Hepatocyte (in vitro differentiated cells): ENCODE measurements around the gene RAB9A. TPM values are rescaled to one million over a fixed set of nuclear protein-coding genes. Genes with fewer than 3 reads are reported as not detected.
"Not testable (repeated sequence)": the region's sequence is repeated elsewhere in the genome, so short reads cannot be mapped to it uniquely, and the experiment has no call there.

Experiments
- DNase-seq: peaks from one replicate; pipeline ENCODE4 v3.0.0-alpha.2; 2016; ENCODE audit warnings: low spot score
- H2AFZ ChIP-seq: fragments of 200-600 bp; sonication (generic); 2 replicates; pipeline ENCODE4 v1.6.0; 2016; ENCODE audit warnings: antibody characterized with exemption, mild to moderate bottlenecking
- H3K27ac ChIP-seq: fragments of 200-600 bp; sonication (generic); 2 replicates; pipeline ENCODE4 v1.5.1; 2016; ENCODE audit warnings: mild to moderate bottlenecking
- H3K27me3 ChIP-seq: fragments of 200-600 bp; sonication (generic); 2 replicates; pipeline ENCODE4 v1.6.1; 2016
- H3K36me3 ChIP-seq: fragments of 200-600 bp; sonication (generic); replicated peaks from 2 replicates; pipeline ENCODE4 v1.5.1; 2016; ENCODE audit warnings: low read depth; ENCODE audit not compliant: insufficient read depth
- H3K4me1 ChIP-seq: fragments of 200-600 bp; sonication (generic); 2 replicates; pipeline ENCODE4 v1.5.1; 2016; ENCODE audit warnings: mild to moderate bottlenecking, moderate library complexity; ENCODE audit not compliant: insufficient read depth
- H3K4me2 ChIP-seq: fragments of 200-600 bp; sonication (generic); 2 replicates; pipeline ENCODE4 v1.6.0; 2016
- H3K4me3 ChIP-seq: fragments of 200-600 bp; sonication (generic); 2 replicates; pipeline ENCODE4 v1.5.1; 2016; ENCODE audit warnings: mild to moderate bottlenecking
- H3K79me2 ChIP-seq: fragments of 200-600 bp; sonication (generic); 2 replicates; pipeline ENCODE4 v1.6.0; 2017; ENCODE audit warnings: mild to moderate bottlenecking
- H3K9me2 ChIP-seq: fragments of 200-600 bp; sonication (generic); replicated peaks from 2 replicates; pipeline ENCODE4 v1.6.0; 2017; ENCODE audit warnings: mild to moderate bottlenecking; ENCODE audit not compliant: insufficient read depth
- H3K9me3 ChIP-seq: fragments of 200-600 bp; sonication (generic); 2 replicates; pipeline ENCODE4 v1.5.1; 2016; ENCODE audit warnings: low read depth, mild to moderate bottlenecking
- H4K20me1 ChIP-seq: fragments of 200-600 bp; sonication (generic); 2 replicates; pipeline ENCODE4 v1.6.0; 2016; ENCODE audit warnings: mild to moderate bottlenecking; ENCODE audit not compliant: insufficient read depth, poor library complexity, severe bottlenecking
- CTCF ChIP-seq: fragments of 200-600 bp; sonication (generic); IDR thresholded peaks from 2 replicates; pipeline ENCODE4 v1.5.1; 2016; ENCODE audit warnings: antibody characterized with exemption, mild to moderate bottlenecking; ENCODE audit not compliant: poor library complexity
- EZH2 ChIP-seq: fragments of 200-600 bp; sonication (generic); IDR thresholded peaks from 2 replicates; pipeline ENCODE4 v1.6.1; 2016; ENCODE audit warnings: antibody characterized with exemption, mild to moderate bottlenecking, borderline replicate concordance
- EZH2phosphoT487 ChIP-seq: fragments of 200-600 bp; sonication (generic); IDR thresholded peaks from one replicate; pipeline ENCODE4 v1.6.1; 2018; ENCODE audit warnings: antibody characterized with exemption, mild to moderate bottlenecking, low read depth, moderate library complexity; ENCODE audit not compliant: unreplicated experiment, severe bottlenecking
- WGBS: methylation state at CpG from one replicate; pipeline ENCODE4 v1.1.6; 2016; ENCODE audit warnings: low lambda C conversion rate; ENCODE audit errors: missing lambda C conversion rate; 5-methylcytosine and 5-hydroxymethylcytosine counted together
- polyA plus RNA-seq: library from polyadenylated mRNA; unstranded; fragments of >200 nt; fragmentation: Nextera tagmentation; extraction: Ambion mirVana; gene quantifications from 2 replicates; pipeline ENCODE4 v1.2.1, GENCODE V29; 2016
- total RNA-seq: library from RNA; depleted of rRNA; stranded (reverse); fragments of >200 nt; gene quantifications from 2 replicates; pipeline ENCODE4 v1.2.3, GENCODE V29; 2014

The RAB9A gene
- total and polyA plus RNA-seq, 2 experiments from 2014 or later, result 51.2 to 66.1 TPM

- Histone ChIP-seq H3K4me1 (peaks cover 8% of the 10 kb centered on the region), H3K27me3 (no peaks in the 10 kb centered on the region), H3K9me2 (no peaks in the 10 kb centered on the region), H3K4me2 (no peak overlapping the region), H3K4me3 (no peak overlapping the region), H4K20me1 (no peaks in the 10 kb centered on the region), H3K36me3 (no peaks in the 10 kb centered on the region), H2AFZ (peak overlapping the region; percentile 46), H3K79me2 (no peaks in the 10 kb centered on the region), H3K9me3 (no peaks in the 10 kb centered on the region), H3K27ac (peak overlapping the region; percentile 13)
- DNase-seq, result peak; percentile 75
- WGBS, result 54% methylated on average over 3 of the region's 3 CpGs
- TF ChIP-seq EZH2 (no peak), EZH2phosphoT487 (no peak), CTCF (peak; percentile 64)
Measured at GRCh38 chrX:13646154-13646549, 42.8 kb upstream of the RAB9A start.

- no peaks in the 10 kb centered on the region for H3K9me2 ChIP-seq
- H4K20me1 ChIP-seq, result no peaks in the 10 kb centered on the region
- no peaks in the 10 kb centered on the region for H3K9me3 ChIP-seq
- H3K27me3 ChIP-seq, result no peaks in the 10 kb centered on the region
- WGBS, result 79% methylated on average over 8 of the region's 8 CpGs
- no peak overlapping the region for H3K4me3 ChIP-seq
- H3K36me3 ChIP-seq, result no peaks in the 10 kb centered on the region
- H3K79me2 ChIP-seq, result no peaks in the 10 kb centered on the region
- peaks cover 8% of the 10 kb centered on the region for H3K4me1 ChIP-seq
- no peak overlapping the region for H3K4me2 ChIP-seq
- no peak overlapping the region for H2AFZ ChIP-seq
- TF ChIP-seq CTCF (no peak), EZH2 (no peak), EZH2phosphoT487 (no peak)
- peak overlapping the region; percentile 88 for H3K27ac ChIP-seq
- DNase-seq, result peak; percentile 77
Measured at GRCh38 chrX:13647709-13648212, 41.2 kb upstream of the RAB9A start.

- H3K9me3 ChIP-seq, H3K4me1 ChIP-seq, H3K79me2 ChIP-seq, H4K20me1 ChIP-seq, H2AFZ ChIP-seq, H3K36me3 ChIP-seq, DNase-seq, H3K4me3 ChIP-seq, H3K4me2 ChIP-seq, H3K9me2 ChIP-seq, H3K27me3 ChIP-seq: not testable (repeated sequence)
- WGBS, result 94% methylated on average over 2 of the region's 2 CpGs
- peak overlapping the region; percentile 88 for H3K27ac ChIP-seq
Measured at GRCh38 chrX:13648336-13648735, 40.6 kb upstream of the RAB9A start.

GRCh38 chrX:13649838-13650237, 39.1 kb upstream of the RAB9A start:
- H3K27ac ChIP-seq, result peak overlapping the region; percentile 88
- no peaks in the 10 kb centered on the region for H3K27me3 ChIP-seq
- H4K20me1 ChIP-seq, result no peaks in the 10 kb centered on the region
- H3K36me3 ChIP-seq, result no peaks in the 10 kb centered on the region
- no peaks in the 10 kb centered on the region for H3K79me2 ChIP-seq
- peaks cover 8% of the 10 kb centered on the region for H3K4me1 ChIP-seq
- WGBS, result 65% methylated on average over 5 of the region's 5 CpGs
- H3K9me2 ChIP-seq, result no peaks in the 10 kb centered on the region
- peak; percentile 50 for DNase-seq
- H3K4me3 ChIP-seq, result no peak overlapping the region
- no peak overlapping the region for H3K4me2 ChIP-seq
- H3K9me3 ChIP-seq, result no peaks in the 10 kb centered on the region
- no peak for TF ChIP-seq CTCF
- no peak for TF ChIP-seq EZH2
- TF ChIP-seq EZH2phosphoT487, result no peak
- H2AFZ ChIP-seq, result no peak overlapping the region
